GM10248 (cell line): ENCODE data around the gene PHF21A.

Experiments
- CTCF ChIA-PET: fragments of 300-600 bp; sonication (Branson Sonifier 250); formaldehyde crosslinking; extraction: SDS; loops from one replicate; lab custom pipeline; 2021; ENCODE audit warnings: antibody characterized with exemption; lab: Yijun Ruan, JAX
- POLR2A ChIA-PET: fragments of 350-650 bp; sonication (Branson Sonifier 250); formaldehyde crosslinking; extraction: SDS; loops from one replicate; lab custom pipeline; 2020; ENCODE audit warnings: antibody characterized with exemption; lab: Yijun Ruan, JAX
- DNase-seq: peaks from one replicate; pipeline ENCODE4 v3.0.0; 2012; ENCODE audit errors: extremely low spot score
- TF ChIP-seq, protein P1 (sequence below): IDR thresholded peaks from 2 replicates; pipeline ENCODE4 v1.5.1; 2012; ENCODE audit warnings: mild to moderate bottlenecking, low read depth; ENCODE audit errors: extremely low read depth, missing control alignments, control extremely low read depth

PHF21A gene

GRCh38 chr11:45886816-45887520, 234.3 kb downstream of the PHF21A start:
- TF ChIP-seq, protein P1, sequence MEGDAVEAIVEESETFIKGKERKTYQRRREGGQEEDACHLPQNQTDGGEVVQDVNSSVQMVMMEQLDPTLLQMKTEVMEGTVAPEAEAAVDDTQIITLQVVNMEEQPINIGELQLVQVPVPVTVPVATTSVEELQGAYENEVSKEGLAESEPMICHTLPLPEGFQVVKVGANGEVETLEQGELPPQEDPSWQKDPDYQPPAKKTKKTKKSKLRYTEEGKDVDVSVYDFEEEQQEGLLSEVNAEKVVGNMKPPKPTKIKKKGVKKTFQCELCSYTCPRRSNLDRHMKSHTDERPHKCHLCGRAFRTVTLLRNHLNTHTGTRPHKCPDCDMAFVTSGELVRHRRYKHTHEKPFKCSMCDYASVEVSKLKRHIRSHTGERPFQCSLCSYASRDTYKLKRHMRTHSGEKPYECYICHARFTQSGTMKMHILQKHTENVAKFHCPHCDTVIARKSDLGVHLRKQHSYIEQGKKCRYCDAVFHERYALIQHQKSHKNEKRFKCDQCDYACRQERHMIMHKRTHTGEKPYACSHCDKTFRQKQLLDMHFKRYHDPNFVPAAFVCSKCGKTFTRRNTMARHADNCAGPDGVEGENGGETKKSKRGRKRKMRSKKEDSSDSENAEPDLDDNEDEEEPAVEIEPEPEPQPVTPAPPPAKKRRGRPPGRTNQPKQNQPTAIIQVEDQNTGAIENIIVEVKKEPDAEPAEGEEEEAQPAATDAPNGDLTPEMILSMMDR = no peak
- no peak for DNase-seq
- CTCF ChIA-PET = interaction anchor here (1.0 to 1.2 kb wide), 3 partner anchors 14 to 36 kb away, joined by 3 read pairs; no protein-coding TSS in a partner anchor
- POLR2A ChIA-PET = interaction anchor here (0.5 kb wide), 1 partner anchor 377 kb away, joined by 3 read pairs; no protein-coding TSS in a partner anchor

- ChIA-PET CTCF (interaction anchor here (1.0 to 1.2 kb wide), 3 partner anchors 13 to 35 kb away, joined by 3 read pairs; no protein-coding TSS in a partner anchor), POLR2A (interaction anchor here (0.5 kb wide), 2 partner anchors 38 to 378 kb away, joined by 3 to 5 read pairs; no protein-coding TSS in a partner anchor)
- DNase-seq = no peak
- TF ChIP-seq, protein P1 = no peak
Observed at GRCh38 chr11:45885921-45886721, 235.1 kb downstream of the PHF21A start.

- ChIA-PET POLR2A (no interaction called here), CTCF (no interaction called here)
- peak; percentile 86 for DNase-seq
- TF ChIP-seq, protein P1 = no peak
Observed at GRCh38 chr11:45885274-45885920, 235.9 kb downstream of the PHF21A start, which contains the start of gene MAPK8IP1. Gene MAPK8IP1 (plus strand): TSS chr11:45885651. CDS start chr11:45885821, 170 bp downstream.

- TF ChIP-seq, protein P1 = no peak
- ChIA-PET POLR2A (no interaction called here), CTCF (interaction anchor here (1.9 kb wide), 1 partner anchor 11 kb away, joined by 9 read pairs; no protein-coding TSS in a partner anchor)
- no peak for DNase-seq
Observed at GRCh38 chr11:45884596-45885185, 236.6 kb downstream of the PHF21A start.
